G401.6 (cell line): ENCODE data around the gene ZNF234.
"Not testable (repeated sequence)": the region's sequence is repeated elsewhere in the genome, so short reads cannot be mapped to it uniquely, and the experiment has no call there.

Experiments used
- FAIRE-seq: peaks from 2 replicates; lab custom pipeline; 2012; peaks lifted over from hg19 to GRCh38; lab: Jason Lieb, UNC

Gene ZNF234

DNA sequence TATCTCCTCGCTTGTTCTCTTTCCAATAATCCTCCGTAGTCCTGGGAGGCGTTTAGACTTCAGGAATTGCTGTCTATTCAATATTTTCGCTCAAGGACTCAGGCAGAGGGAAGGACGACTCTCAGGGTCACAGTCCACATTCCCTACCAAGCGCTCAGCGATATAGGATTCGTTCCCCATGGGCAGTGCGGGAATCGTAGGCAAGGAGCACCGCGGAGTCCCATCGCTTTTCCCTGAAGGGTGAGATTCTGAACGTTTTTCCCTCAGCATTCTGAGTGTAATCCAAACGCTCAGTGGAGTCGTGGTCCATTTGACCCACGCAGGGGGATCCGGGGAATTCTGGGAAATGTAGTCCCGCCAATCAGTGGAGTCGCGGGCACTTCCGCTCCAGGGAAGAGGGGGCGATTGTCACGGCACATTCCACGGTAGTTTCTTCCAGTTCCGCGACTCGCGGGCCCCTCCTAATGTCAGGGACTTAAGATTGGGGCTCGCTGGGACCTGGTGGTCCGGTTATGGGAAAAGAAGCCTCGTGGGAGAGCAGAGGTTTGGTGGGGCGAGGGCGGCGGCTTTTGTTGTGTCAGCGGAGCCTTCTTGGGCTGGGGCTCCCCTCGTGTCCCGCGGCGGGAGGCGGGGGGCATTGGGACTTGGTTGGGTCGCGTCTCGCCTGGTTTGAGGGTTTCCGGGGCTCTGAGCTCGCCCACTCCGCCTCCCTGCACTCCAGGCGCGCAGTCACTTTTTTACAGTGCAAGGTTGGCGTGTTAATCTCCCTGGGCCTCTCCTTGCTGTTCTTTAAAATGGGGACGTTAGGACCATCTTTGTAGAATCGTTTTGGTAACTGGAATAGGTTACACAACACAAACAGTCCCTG, at the start of gene ZNF234:
ZNF234 (plus strand) TSS at position 364 of the 868 bp plus-strand sequence. CDS start 3,079 bp downstream, outside the sequence.
- no peak for FAIRE-seq

DNA sequence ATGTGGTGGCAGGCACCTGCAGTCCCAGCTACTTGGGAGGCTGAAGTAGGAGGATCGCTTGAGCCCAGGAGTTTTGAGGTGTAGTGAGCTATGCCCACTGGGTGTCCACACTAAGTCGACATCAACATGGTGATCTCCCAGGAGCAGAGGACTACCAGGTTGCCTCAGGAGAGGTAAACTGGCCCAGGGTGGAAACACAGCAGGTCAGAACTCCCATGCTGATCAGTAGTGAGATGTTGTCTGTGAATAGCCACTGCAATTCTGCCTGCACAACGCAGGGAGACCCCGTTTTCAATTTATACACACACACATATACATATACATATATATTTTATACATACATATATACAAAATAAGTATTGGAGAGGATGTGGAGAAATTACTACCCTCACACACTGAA, 49.2 kb upstream of the ZNF234 start:
- no peak for FAIRE-seq

DNA sequence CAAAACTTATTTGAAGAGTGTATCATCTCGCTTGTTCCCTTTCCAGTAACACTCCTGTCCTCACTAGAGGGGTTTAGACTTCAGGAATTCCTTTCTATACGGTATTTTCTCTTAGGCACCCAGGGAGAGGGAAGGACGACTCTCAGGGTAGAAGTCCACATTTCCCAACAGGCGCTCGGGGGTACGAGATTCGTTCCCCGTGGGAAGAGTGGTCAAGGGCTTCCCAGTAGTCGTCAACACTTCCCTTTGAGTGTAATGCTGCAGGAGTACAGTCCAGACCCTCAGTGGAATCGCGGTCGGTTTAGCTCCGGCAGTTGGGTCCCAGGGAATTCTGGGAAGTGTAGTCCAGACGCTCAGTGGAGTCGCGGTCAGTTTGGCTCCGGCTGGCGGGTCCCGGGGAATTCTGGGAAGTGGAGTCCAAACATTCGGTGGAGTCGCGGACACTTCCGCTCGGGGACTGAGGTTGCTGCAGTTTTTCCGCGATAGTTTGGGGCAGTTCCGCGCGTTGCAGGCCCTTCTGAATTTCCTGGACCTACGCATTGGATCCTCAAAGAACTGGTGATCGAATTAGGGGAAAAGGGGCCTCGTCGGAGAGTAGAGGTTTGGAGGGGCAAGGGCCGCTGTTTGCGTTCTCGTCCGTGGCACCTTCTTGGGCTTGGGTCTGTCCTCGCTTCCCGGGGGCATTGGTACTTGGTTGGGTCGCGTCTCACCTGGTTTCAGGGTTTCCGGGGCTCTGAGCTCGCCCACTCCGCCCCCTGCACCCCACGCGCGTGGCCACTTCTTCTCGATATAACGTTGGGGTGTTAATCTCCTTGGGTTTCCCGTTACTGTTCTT, 47.2 kb upstream of the ZNF234 start, which contains the start of gene ZNF224:
ZNF224 (plus strand) TSS at position 431 of the 835 bp plus-strand sequence. CDS start 3,513 bp downstream, outside the sequence.
- FAIRE-seq: peak; percentile 98

DNA sequence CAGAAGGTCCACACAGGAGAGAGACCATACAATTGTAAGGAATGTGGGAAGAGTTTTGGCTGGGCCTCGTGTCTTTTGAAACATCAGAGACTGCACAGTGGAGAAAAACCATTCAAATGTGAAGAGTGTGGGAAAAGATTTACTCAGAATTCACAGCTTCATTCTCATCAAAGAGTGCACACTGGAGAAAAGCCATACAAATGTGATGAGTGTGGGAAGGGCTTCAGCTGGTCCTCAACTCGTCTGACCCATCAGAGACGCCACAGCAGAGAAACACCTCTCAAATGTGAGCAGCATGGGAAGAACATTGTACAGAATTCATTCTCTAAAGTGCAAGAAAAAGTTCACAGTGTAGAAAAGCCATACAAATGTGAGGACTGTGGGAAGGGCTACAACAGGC, 33.6 kb upstream of the ZNF234 start:
- no peak for FAIRE-seq

GRCh38 chr19:44109458-44109857, 31.9 kb upstream of the ZNF234 start:
- no peak for FAIRE-seq

- no peak for FAIRE-seq
Measured at GRCh38 chr19:44111910-44112463, 29.4 kb upstream of the ZNF234 start.

DNA sequence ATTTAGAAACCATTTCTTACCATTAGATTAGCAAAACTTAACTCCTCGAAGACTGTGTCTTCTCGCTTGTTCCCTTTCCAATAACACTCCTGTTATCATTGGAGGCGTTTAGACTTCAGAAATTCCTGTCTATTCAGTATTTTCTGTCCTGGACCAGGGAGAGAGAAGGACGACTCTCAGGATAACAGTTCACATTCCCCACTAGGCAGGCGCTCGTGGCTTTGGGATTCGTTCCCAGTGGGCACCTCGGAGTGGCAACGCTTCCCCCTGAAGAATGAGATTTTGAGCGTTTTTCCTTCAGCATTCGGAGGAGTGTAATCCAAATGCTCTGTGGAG, 28.6 kb upstream of the ZNF234 start:
- FAIRE-seq: no peak

DNA sequence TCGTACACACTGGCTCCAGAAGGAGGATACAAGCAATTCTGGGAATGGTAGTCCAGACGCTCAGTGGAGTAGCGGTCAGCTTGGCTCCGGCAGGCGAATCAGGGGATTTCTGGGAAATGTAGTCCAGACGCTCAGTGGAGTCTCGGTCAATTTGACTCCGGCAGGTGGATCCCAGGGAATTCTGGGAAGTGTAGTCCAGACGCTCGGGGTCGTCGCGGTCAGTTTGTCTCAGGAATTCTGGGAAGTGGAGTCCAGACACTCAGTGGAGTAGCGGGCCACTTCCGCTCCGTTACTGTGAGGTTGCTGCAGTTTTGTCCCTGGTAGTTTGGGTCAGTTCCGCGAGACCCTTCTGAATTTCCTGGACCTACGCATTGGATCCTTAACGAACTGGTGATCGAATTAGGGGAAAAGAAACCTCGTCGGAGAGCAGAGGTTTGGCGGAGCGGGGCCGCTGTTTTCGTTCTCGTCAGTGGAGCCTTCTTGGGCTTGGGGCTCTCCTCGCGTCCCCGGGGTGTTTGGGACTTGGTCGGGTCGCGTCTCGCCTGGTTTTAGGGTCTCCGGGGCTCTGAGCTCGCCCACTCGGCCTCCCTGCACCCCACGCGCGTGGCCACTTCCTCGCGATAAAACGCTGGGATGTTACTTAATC, 28.1 kb upstream of the ZNF234 start, which contains the start of gene ZNF225:
ZNF225 (plus strand) TSS at position 262 of the 646 bp plus-strand sequence. CDS start 2,429 bp downstream, outside the sequence.
- peak; percentile 99 for FAIRE-seq

GRCh38 chr19:44113784-44114390, 27.5 kb upstream of the ZNF234 start:
- FAIRE-seq: no peak

GRCh38 chr19:44121162-44121561, 20.2 kb upstream of the ZNF234 start:
- FAIRE-seq: not testable (repeated sequence)

- no peak for FAIRE-seq
Measured at GRCh38 chr19:44131955-44132354, 9.4 kb upstream of the ZNF234 start.

DNA sequence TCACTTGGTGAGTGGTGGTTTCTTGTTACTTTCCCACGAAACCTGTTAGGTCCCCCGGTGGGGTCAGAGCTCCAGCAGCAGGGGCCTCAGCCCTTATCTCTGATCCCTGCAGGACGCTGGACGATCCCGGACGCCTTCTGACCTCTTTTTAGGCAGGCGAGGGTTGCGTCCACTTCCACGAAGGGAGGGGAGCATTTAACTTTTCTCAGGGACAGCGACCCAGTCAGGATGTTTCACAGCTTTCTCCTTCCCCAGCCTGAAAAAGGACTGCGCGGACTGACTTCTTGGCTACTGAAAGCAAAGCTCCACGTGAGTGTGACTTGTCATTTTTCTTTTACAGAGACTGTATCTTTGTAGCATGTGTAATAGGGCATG, 692 bp downstream of the ZNF234 start:
- FAIRE-seq: no peak

GRCh38 chr19:44149776-44150175, 8.4 kb downstream of the ZNF234 start:
- FAIRE-seq: no peak

DNA sequence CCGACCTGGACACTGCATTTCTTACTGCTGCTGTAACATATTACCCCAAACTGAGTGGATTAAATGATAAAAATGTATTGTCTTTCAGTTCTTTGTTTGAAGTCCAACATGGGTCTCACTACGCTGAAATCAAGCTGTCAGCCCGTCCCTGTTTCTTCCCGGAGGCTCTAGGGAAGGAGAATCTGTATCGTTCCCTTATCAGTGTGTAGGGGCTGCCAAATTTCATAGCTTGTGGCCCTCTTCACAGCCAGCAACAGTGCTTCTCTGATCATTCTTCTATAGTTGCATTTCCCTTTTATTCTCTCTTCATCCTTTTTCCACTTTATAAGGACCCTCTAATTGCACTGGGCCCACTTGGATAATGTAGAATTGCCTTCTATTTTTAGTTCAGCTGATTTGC, 10.1 kb downstream of the ZNF234 start:
- no peak for FAIRE-seq

- no peak for FAIRE-seq
Measured at GRCh38 chr19:44156475-44156874, 15.1 kb downstream of the ZNF234 start.

GRCh38 chr19:44163789-44164188, 22.4 kb downstream of the ZNF234 start:
- no peak for FAIRE-seq

DNA sequence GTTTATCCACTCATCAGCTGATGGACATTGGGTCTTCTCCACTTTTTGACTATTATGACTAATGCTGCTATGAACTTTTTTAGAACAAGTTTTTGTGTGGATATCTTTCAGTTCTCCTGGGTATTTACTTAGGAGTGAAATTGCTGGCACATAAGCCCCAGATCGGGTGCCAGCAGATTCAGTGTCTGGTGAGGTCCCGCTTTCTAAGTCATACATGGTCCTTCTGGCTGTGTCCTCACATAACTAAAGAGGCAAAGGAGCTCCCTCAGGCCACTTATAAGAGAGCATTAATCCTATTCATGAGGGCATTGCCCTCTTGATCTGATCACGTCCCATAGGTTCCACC, 22.9 kb downstream of the ZNF234 start:
- no peak for FAIRE-seq

- FAIRE-seq: peak; percentile 99
Measured at GRCh38 chr19:44164673-44165512, 23.5 kb downstream of the ZNF234 start, which contains the start of gene ZNF226. TSS of gene ZNF226 (plus strand) at chr19:44165100. CDS start at chr19:44170081, 4,981 bp downstream.

DNA sequence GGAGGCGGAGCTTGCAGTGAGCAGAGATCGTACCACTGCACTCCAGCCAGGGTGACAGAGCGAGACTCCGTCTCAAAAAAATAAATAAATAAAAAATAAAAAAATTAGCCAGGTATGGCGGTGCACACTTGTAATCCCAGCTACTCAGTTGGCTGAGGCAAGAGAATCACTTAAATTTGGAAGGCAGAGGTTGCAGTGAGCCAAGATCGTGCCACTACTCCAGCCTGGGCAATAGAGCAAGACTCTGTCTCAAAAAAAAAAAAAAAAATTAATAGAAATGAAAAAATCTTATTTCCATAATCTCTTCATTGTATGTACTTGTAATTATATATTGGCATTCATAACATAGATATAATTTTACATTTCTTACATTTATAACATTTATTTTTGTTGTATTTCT, 29.3 kb downstream of the ZNF234 start:
- peak; percentile 73 for FAIRE-seq

DNA sequence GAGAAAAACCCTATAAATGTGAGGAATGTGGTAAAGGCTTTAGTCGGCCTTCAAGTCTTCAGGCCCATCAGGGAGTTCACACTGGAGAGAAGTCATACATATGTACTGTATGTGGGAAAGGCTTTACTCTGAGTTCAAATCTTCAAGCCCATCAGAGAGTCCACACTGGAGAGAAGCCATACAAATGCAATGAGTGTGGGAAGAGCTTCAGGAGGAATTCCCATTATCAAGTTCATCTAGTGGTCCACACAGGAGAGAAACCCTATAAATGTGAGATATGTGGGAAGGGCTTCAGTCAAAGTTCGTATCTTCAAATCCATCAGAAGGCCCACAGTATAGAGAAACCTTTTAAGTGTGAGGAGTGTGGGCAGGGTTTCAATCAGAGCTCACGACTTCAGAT, 35.2 kb downstream of the ZNF234 start:
- no peak for FAIRE-seq

GRCh38 chr19:44180968-44181367, 39.6 kb downstream of the ZNF234 start:
- FAIRE-seq: no peak
